ENCODE results near the gene XRCC2. TPM values are rescaled to one million over a fixed set of nuclear protein-coding genes. Genes with fewer than 3 reads are reported as not detected.
"Not testable (repeated sequence)": the region's sequence is repeated elsewhere in the genome, so short reads cannot be mapped to it uniquely, and the experiment has no call there.

Gene XRCC2
- polyA plus RNA-seq, 12 donors = 2.2 to 10.3 (median 4.6) TPM; not detected in 1

DNA sequence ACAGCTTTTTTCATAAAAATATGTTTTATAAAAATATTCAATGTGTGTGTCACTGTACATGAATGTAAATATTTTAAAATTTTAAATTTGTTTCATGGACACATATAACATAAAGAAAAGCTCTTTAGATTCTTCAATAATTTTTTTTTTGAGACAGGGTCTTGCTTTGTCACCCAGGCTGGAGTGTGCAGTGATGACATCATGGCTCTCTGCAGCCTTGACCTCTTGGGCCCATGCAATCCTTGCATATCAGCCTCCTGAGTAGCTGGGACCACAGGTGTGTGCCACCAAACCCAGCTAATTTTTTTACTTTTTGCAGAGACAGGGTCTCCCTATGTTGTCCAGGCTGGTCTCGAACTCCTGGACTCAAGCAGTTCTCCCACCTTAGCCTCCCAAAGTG, 9.9 kb downstream of the XRCC2 start:
- DNase-seq = no peak

DNA sequence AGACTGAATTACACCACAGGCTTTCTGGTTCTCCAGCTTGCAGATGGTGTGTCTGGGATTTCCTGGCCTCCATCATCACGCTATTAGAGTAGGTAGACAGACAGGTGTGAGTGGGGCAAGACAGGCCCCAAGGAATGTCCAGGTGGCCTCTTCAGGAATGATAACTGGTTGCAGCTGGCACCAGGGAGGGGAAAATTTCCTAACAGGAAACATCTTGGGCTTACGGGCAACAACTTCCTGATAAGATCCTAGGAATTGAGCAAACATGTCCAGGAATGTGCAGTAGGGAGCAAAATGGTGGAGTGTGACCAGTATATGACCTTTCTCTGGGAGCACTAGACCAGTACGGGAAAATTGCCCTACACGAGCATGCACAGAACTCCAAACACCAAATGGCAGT, 11.3 kb downstream of the XRCC2 start:
- DNase-seq = no peak

DNA sequence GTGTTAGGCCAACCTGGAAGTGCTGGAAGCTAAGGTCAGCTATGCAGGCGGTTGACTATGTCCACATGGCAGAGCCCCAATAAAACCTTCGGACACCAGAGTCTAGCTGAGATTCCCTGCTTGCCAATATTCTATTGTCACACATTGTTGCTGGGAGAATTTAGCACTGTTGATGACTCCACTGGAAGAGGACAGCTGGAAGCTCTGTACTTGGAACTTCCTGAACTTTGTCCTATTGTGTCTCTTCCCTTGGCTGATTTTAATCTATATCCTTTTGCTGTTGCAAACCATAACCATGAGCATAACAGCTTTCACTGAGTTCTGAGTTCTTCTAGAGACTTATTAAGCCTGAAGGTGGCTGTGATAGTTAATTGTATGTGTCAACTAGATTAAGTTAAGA, 12.0 kb downstream of the XRCC2 start:
- no peak for DNase-seq

DNA sequence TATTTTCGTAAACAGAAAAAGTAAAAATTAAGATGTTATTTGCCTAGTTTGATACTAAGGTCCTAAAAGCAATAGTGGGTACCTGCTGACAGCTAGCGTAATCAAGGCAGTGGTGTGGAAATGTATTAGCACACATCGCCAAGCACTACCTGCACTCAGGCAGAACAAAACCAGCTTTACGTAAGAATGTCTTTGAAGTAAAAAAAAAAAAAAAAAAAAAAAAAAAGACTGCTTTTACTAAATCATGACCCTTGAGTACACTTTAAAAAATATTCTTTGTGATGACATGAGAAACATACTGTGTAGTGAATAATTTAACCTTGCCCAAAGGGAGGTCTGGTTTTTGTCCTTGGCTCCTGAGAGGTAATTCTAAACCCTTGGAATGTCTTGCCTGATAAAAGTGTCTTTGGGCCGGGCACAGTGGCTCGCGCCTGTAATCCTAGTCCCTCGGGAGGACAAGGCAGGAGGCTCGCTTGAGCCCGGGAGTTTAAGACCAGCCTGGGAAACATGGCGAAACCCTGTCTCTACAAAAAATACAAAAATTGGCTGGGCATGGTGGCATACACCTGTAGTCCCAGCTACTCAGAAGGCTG, 12.7 kb downstream of the XRCC2 start:
- DNase-seq = no peak

DNA sequence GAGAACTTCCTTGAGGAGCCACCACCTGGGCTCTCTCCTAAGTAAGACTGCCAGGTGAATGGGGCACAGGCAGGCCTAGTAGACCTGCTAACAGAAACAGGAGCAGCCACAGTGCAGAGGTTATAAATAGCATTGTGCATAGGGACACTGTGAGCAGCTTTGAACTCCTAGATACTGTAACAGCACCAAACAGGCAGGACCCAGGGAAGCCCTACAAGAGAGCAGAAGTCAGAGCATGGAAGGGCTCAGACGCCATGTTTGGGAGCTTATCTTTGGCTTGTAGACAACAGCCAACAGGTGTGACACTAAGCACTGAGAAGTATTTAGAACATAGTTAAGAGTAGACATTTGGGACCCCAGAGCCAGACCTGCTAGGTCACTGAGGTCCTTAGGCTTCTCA, 14.5 kb downstream of the XRCC2 start:
- no peak for DNase-seq

DNA sequence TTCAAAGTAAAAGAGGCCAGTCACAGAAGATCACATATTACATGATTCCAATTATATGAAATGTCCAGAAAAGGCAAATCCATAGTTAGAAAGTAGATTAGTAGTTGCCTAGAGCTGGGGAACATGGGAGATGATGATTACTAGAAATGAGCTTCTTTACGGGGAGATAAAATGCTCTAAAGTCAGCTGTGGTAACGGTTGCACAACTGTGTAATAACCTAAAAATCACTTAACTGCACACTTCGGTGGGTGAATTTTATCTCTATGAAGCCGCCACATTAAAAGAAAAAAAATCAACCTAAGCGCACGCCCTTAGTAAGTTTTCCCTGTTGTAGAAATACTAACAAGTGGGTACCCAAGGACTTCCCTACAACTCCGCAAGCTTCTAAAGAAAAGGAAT, 15.9 kb downstream of the XRCC2 start:
- DNase-seq = no peak

DNA sequence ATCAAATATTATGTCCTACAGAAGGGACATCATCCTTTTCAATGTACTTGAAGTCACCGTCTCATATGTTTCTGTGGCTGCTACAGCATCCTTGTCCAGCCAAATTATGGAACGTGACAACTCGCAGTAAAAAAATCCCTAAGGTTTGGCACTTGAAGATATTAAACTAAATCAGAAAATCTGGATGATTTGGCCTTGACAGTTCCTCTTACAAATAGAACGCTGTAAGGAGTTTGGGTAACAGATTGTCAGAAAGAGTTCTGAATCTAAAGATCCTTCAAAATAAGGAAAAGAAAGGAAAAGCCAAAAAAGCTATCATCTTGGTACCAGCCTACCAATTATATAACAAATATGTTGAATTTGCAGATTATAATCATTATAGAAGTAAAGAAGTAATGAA, 21.0 kb downstream of the XRCC2 start:
- no peak for DNase-seq

DNA sequence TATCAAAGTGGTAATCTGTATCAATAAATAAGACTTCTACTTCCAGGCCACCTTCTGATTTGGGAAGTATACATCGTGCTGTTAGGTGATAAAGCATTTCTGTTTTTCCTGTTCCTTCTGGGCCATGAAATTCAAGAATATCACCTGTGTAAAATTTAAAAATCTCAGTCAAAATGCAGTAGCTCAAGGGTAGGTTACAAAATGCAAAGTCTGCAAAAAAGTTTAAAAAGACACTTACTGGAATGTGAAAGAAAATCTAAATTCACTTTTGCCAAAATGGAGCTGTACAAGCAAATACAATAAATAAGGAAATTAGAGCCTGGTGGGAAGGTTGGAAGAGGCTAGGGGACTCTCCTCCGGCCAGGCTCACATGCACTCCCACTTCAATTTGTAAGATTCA, 26.7 kb downstream of the XRCC2 start:
- DNase-seq = no peak

DNA sequence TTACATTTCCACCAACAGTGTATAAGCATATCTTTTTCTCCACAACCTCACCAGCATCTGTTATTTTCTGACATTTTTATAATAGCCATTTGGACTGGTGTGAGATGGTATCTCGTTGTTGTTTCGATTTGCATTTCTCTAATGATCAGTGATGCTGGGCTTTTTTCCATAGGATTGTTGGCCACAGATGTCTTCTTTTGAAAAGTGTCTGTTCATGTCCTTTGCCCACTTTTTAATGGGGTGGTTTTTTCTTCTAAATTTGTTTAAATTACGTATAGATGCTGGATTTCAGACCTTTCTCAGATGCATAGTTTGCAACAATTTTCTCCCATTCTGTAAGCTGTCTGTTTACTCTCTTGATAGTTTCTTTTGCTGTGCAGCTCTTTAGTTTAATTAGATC, 28.9 kb downstream of the XRCC2 start:
- no peak for DNase-seq

DNA sequence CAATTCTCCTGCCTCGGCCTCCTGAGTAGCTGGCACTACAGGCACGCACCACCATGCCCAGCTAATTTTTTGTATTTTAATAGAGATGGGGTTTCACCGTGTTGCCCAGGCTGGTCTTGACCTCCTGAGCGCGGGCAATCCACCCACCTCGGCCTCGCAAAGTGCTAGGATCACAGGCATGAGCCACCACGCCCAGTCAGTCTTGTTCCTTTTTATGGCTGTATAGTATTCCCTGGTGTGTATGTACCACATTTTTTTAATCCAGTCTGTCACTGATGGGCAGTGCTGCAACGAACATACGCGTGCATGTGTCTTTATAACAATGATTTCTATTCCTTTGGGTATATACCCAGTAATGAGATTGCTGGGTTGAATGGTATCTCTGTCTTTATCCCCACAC, 29.4 kb downstream of the XRCC2 start:
- DNase-seq = not testable (repeated sequence)

DNA sequence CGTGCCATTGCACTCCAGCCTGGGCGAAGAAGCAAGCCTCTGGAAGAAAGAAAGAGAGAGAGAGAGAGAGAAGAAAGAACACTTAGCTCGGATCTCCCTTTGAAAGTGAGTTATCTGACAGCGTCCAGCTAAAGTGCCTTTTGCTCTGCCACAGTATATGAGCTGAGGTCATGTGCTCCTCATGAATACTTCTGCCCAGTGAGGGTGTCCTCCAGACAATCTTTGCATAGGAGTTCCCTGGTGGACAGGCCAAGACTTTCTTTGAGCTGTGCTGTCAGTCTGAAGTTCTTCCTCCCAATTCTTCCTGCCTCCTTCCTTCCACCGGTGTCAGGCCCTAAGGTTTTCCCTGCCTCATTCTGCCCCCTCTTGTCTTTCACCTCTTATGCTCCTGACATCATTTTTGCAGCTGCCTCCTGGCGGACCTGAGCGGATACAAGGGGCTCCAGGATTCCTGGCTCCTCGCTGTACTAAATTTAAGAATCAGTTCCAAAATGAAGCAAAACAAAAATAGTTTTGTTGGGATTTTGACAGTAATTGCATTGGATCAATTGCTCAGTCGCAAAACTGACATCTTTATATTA, 31.9 kb downstream of the XRCC2 start:
- DNase-seq = no peak

DNA sequence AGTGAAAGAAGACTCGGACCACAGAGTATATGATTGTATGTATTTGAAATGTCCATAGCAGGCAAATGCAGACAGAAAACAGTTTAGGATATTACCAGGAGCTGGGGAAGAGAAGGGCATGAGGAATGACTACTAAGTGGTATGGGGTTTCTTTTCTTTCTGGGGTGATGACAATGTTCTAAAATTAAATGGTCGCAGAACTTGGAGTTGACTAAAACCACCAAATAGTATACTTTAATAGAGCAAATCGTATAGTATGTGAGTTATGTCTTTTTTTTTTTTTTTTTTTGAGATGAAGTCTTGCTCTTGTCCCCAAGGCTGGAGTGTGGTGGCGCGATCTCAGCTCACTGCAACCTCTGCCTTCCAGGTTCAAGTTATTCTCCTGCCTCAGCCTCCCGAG, 34.6 kb downstream of the XRCC2 start:
- DNase-seq = no peak

DNA sequence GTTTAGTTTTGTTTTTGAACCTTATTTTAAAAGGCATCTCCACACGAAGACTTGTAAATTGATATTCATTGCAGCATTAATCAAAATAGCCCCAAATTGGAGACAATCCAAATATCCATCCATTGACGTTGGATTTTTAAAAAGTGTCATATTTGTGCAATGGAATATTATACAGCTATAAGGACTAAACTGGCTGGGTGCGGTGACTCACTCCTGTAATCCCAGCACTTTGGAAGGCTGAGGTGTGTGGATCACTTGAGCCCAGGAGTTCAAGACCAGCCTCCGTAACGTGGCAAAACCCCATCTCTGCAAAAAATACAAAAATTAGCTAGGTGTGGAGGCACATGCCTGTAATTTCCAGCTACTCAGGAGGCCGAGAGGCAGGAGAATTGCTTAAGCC, 35.1 kb downstream of the XRCC2 start:
- no peak for DNase-seq

DNA sequence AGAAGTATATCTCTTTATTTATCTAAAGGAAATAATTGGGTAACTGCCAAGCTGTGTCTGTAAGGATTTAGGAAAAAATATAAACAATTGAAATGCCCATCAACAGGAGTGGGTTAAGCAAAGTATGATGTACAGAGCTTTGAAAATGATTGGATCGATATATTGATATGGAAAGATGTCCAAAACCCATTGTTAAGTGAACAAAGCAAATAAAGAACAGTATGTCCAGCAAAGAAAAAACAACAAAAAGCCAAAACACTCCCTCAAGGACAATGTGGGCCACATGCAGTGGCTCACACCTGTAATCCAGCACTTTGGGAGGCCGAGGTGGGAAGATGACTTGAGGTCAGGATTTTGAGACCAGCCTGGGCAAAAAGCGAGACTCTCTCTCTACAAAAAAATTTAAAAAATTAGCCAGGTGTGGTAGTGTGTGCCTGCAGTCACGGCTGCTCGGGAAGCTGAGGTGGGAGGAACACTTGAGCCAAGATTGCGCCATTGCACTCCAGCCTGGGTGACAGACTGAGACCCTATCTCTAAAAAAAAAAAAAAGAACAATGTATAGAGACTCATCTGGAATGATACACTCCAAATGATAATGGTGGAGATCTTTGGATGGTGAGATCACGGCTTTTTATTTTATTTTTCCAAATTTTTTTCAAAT, 37.9 kb downstream of the XRCC2 start:
- no peak for DNase-seq

DNA sequence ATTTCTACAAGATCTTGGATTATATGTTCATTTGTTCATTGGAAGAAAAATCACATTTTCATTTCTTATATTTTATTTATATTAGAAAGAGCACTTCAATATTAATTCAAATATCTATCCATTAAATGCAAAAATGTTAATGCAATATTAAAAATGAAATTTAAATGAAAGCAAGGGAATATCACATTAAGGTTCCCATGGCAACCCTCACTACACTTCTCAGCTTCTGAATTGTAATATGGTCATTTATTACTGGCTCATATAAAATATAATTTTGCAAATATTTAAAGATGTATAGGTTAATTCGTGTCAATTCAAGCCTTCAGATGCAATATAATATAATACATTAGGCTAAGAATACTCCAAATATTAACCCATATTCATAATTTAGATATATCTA, 38.8 kb downstream of the XRCC2 start:
- DNase-seq = no peak

DNA sequence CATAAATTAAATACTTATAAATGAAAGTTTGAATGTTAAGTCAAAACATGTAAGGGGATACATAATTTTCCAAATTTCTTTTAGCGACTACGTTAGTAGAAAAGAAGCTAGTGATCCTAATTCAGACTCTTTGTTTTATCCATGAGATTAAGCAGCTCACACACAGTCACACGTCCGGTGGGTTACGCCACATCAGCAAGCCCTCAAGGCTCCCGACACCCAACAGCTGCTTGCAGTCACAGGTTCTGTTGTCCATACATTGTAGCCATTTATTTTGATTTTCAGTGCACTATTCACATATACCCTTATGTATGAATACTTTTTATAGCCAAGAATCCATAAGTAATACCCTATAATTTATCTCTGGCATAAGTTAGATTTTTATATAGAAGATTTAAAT, 39.5 kb downstream of the XRCC2 start:
- no peak for DNase-seq

DNA sequence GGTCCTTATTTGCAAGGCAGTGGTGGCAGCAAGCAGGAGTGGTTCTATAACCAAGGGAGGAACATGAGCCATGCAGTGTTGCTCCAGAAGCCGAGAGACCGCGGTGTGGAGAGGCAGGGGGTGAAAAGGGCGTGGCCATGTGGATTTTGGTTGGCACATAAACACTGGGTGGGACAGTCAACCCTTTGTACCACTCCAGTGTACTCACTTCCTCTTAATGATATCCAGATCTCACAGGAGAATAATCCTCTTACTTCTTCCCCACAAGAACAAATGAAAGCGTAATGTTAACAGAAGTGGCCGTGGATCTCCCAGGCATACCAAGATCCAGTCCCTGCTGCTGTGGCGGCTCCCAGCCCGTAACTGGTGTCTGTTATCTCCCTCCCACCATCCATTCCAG, 42.4 kb downstream of the XRCC2 start:
- DNase-seq = no peak

DNA sequence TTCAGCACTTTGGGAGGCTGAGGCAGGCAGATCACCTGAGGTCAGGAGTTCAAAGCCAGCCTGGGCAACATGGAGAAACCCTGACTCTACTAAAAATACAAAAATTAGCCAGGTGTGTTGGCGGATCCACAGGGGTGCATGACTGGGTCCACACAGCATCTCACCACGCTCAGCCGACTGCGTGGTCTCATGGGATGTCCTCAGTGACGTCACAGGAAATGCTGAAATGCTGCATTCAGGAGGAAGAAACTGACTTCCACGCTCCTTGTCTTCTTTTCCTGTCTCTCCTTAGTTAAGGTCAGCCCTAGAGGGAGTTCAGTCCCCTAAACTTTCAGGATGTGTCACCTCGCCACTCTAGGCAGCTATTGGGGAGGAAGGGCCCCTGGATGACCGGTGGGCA, 42.9 kb downstream of the XRCC2 start:
- no peak for DNase-seq

DNA sequence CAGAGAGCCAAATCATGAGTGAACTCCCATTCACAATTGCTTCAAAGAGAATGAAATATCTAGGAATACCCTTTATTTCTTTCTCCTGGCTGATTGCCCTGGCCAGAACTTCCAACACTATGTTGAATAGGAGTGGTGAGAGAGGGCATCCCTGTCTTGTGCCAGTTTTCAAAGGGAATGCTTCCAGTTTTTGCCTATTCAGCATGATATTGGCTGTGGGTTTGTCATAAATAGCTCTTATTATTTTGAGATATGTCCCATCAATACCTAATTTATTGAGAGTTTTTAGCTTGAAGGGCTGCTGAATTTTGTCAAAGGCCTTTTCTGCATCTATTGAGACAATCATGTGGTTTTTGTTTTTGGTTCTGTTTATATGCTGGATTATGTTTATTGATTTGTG, 47.2 kb downstream of the XRCC2 start:
- not testable (repeated sequence) for DNase-seq

DNA sequence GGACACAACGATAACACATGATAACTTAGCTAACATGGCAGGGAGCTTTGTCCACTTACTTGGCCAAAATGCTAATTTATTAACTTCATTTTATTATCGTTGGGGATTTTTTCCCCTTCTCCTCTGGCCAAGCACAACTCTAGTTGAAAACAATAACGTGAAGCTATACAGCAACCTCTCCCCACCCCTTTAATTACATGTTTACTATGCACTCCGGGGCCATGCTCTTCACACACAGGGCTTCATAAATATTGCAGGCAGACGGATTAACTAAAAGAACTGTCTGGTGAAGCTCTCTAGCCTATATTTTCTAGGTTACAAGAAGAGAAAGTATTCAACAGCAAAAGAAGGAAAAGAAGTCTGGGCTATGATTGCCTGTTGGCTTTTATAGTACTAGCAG, 51.7 kb downstream of the XRCC2 start:
- no peak for DNase-seq

DNA sequence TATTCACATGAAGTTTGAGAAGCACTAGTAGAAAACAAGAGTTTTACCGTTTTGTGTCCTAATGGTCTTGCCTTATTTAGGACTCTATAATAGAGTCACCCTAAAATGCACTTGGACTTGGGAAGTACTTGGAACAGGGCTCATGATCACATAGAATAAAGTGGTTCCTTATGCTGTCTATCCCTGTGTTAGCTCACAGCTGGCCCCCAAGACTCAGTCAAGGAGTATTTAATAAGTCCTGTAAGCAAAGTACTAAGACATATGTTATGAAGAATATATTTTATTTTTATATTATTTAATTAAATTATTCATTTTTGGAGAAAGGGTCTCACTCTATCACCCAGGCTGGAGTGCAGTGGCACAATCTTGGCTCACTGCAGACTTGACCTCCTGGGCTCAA, 54.5 kb downstream of the XRCC2 start:
- no peak for DNase-seq

DNA sequence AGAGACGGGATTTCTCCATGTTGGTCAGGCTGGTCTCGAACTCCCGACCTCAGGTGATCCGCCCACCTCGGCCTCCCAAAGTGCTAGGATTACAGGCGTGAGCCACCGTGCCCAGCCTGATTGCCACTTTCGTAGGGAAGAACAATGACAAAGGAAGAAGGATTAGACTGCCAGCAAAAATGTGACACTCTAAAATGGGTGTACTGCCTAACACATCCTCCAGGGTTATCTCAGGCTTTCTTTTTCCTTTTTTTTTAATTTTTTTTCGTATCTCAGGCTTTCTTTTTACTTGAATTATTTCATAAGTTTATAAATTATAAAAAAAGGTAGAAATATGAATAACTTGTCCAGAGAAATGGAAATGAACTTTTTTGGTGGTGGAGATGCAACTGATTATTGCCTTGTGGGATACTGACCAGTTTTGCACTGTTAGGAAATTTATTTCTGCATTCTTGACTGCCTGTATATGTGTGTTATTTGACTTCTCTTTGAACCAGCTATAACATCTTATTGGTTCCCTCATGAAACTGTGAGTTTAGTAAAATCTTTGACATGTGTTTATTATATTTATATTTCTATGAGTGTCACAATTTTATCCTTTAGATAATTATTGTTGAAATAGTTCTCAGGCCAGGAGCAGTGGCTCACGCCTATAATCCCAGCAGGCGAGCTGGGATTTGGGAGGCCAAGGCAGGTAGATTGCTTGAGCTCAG, 56.8 kb downstream of the XRCC2 start:
- no peak for DNase-seq

DNA sequence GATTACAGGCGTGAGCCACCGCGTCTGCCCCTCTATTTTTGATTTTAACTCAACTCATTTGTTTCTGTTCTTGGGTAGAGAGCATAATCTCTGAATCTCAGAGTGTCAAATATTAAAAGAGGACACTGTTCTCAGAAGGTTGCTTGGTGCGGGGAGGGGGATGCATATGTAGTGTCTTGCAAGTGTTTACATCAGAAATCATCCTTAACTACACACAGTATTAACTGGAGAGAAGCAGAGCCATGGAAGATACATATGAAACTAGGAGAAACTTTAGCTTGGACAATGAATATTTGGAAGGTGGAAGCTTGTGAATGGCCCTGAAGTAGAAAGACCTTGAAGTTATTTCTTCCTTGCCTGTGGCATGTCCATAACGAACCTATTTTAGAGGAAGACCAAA, 57.5 kb downstream of the XRCC2 start:
- no peak for DNase-seq
